Measurements from ENCODE around the gene RDH13. TPM values are rescaled to one million over a fixed set of nuclear protein-coding genes. Genes with fewer than 3 reads are reported as not detected.

Gene RDH13
- total RNA-seq, 5 donors from 2014 or later (not counting 1 experiment from before 2014, with no cell fraction given): 12.4 to 35.8 (median 21.6) TPM

- no peaks in the 10 kb centered on the region for H3K9me3 ChIP-seq
- ChIA-PET CTCF (no interaction called here), POLR2A (interaction anchor here in 1 of 2 donors (0.6 kb wide), 1 partner anchor 397 kb away, joined by 4 read pairs; no protein-coding TSS in a partner anchor)
- H3K27ac ChIP-seq (ENCODE audit: low read length): no peak overlapping the region
- DNase-seq: no peak
- no peaks in the 10 kb centered on the region for H3K36me3 ChIP-seq (ENCODE audit: control insufficient read depth in 2 of 2, extremely low read depth in 1 of 2, insufficient read depth in 1 of 2, low read length in 1 of 2)
- peak overlapping the region in 1 of 2 donors; percentile 32 for H3K27ac Mint-ChIP-seq
- H3K27me3 Mint-ChIP-seq: peaks cover 38 to 49% of the 10 kb centered on the region in 2 donors
- no peaks in the 10 kb centered on the region for H3K36me3 Mint-ChIP-seq
- peaks cover 23 to 32% (median 24%) of the 10 kb centered on the region in 3 donors for H3K4me1 Mint-ChIP-seq
- H3K27me3 ChIP-seq (replicated peaks in 1 of 2; ENCODE audit: control insufficient read depth in 2 of 2, extremely low read depth in 1 of 2, insufficient read depth in 2 of 2, low read length in 1 of 2): peaks cover 4 to 80% of the 10 kb centered on the region in 2 experiments
- peak overlapping the region; percentile 77 to 79 (median 79) for H3K4me3 Mint-ChIP-seq
- no peaks in the 10 kb centered on the region for H3K9me3 Mint-ChIP-seq
- ATAC-seq (replicated peaks in 1 of 4): no peak
- 92% methylated on average over 11 of the region's 19 CpGs for WGBS (ENCODE audit: insufficient coverage)
- peaks cover 4 to 32% of the 10 kb centered on the region in 2 experiments for H3K4me1 ChIP-seq (ENCODE audit: control insufficient read depth in 1 of 2, extremely low read depth in 1 of 2, insufficient read depth in 2 of 2, low read length in 2 of 2)
- no peak overlapping the region for H3K4me3 ChIP-seq (ENCODE audit: control insufficient read depth in 1 of 2, extremely low read depth in 1 of 2, low read length in 1 of 2)
Observed at GRCh38 chr19:55079400-55080038, 16.6 kb upstream of the RDH13 start.

- Histone ChIP-seq H3K27ac (ENCODE audit: low read length) (no peak overlapping the region), H3K4me3 (ENCODE audit: control insufficient read depth in 1 of 2, extremely low read depth in 1 of 2, low read length in 1 of 2) (no peak overlapping the region), H3K4me1 (ENCODE audit: control insufficient read depth in 1 of 2, extremely low read depth in 1 of 2, insufficient read depth in 2 of 2, low read length in 2 of 2) (peaks cover 4 to 32% of the 10 kb centered on the region in 2 experiments), H3K36me3 (ENCODE audit: control insufficient read depth in 2 of 2, extremely low read depth in 1 of 2, insufficient read depth in 1 of 2, low read length in 1 of 2) (no peaks in the 10 kb centered on the region), H3K9me3 (no peaks in the 10 kb centered on the region), H3K27me3 (replicated peaks in 1 of 2; ENCODE audit: control insufficient read depth in 2 of 2, extremely low read depth in 1 of 2, insufficient read depth in 2 of 2, low read length in 1 of 2) (peaks cover 4 to 77% of the 10 kb centered on the region in 2 experiments)
- no peak overlapping the region for H3K27ac Mint-ChIP-seq
- peaks cover 23 to 30% (median 24%) of the 10 kb centered on the region in 3 donors for H3K4me1 Mint-ChIP-seq
- ATAC-seq (replicated peaks in 1 of 4) (no peak), DNase-seq (no peak)
- POLR2A ChIA-PET: interaction anchor here in 1 of 2 donors (0.6 kb wide), 1 partner anchor 398 kb away, joined by 4 read pairs; no protein-coding TSS in a partner anchor
- CTCF ChIA-PET: no interaction called here
- peak overlapping the region in 2 of 3 donors; percentile 53 to 79 for H3K4me3 Mint-ChIP-seq
- H3K9me3 Mint-ChIP-seq: no peaks in the 10 kb centered on the region
- H3K27me3 Mint-ChIP-seq: peaks cover 34 to 49% of the 10 kb centered on the region in 2 donors
- WGBS (ENCODE audit: insufficient coverage): 93% methylated on average over 4 of the region's 5 CpGs
- no peaks in the 10 kb centered on the region for H3K36me3 Mint-ChIP-seq
Observed at GRCh38 chr19:55078996-55079395, 16.0 kb upstream of the RDH13 start.

GRCh38 chr19:55077106-55077505 is 14.2 kb upstream of the RDH13 start:
- Mint-ChIP-seq H3K9me3 (peaks cover 2 to 4% (median 3%) of the 10 kb centered on the region in 3 donors), H3K27ac (no peak overlapping the region), H3K4me3 (no peak overlapping the region), H3K36me3 (no peaks in the 10 kb centered on the region), H3K27me3 (peaks cover 29 to 47% of the 10 kb centered on the region in 2 donors), H3K4me1 (peaks cover 14 to 21% (median 18%) of the 10 kb centered on the region in 3 donors)
- ATAC-seq (replicated peaks in 1 of 4) (no peak), DNase-seq (no peak)
- peaks cover 2 to 72% of the 10 kb centered on the region in 2 experiments for H3K27me3 ChIP-seq (replicated peaks in 1 of 2; ENCODE audit: control insufficient read depth in 2 of 2, extremely low read depth in 1 of 2, insufficient read depth in 2 of 2, low read length in 1 of 2)
- ChIA-PET CTCF (no interaction called here), POLR2A (no interaction called here)
- no peaks in the 10 kb centered on the region for H3K36me3 ChIP-seq (ENCODE audit: control insufficient read depth in 2 of 2, extremely low read depth in 1 of 2, insufficient read depth in 1 of 2, low read length in 1 of 2)
- H3K27ac ChIP-seq (ENCODE audit: low read length): no peak overlapping the region
- H3K4me1 ChIP-seq (ENCODE audit: control insufficient read depth in 1 of 2, extremely low read depth in 1 of 2, insufficient read depth in 2 of 2, low read length in 2 of 2): peaks cover 4 to 26% of the 10 kb centered on the region in 2 experiments
- WGBS (ENCODE audit: insufficient coverage): no CpG with 5 or more reads among the region's 2 CpGs
- H3K4me3 ChIP-seq (ENCODE audit: control insufficient read depth in 1 of 2, extremely low read depth in 1 of 2, low read length in 1 of 2): no peak overlapping the region
- no peaks in the 10 kb centered on the region for H3K9me3 ChIP-seq

GRCh38 chr19:55076321-55076720 is 13.4 kb upstream of the RDH13 start:
- Mint-ChIP-seq H3K4me3 (no peak overlapping the region), H3K9me3 (peaks cover 2 to 4% (median 3%) of the 10 kb centered on the region in 3 donors), H3K4me1 (peaks cover 12 to 18% (median 14%) of the 10 kb centered on the region in 3 donors), H3K36me3 (no peaks in the 10 kb centered on the region), H3K27ac (no peak overlapping the region), H3K27me3 (peaks cover 35 to 54% of the 10 kb centered on the region in 2 donors)
- ATAC-seq (replicated peaks in 1 of 4) (no peak), DNase-seq (no peak)
- CTCF ChIA-PET: no interaction called here
- 95% methylated on average over 8 of the region's 12 CpGs for WGBS (ENCODE audit: insufficient coverage)
- H3K9me3 ChIP-seq: no peaks in the 10 kb centered on the region
- H3K4me3 ChIP-seq (ENCODE audit: control insufficient read depth in 1 of 2, extremely low read depth in 1 of 2, low read length in 1 of 2): no peak overlapping the region
- H3K27me3 ChIP-seq (replicated peaks in 1 of 2; ENCODE audit: control insufficient read depth in 2 of 2, extremely low read depth in 1 of 2, insufficient read depth in 2 of 2, low read length in 1 of 2): peaks cover 2 to 72% of the 10 kb centered on the region in 2 experiments
- H3K4me1 ChIP-seq (ENCODE audit: control insufficient read depth in 1 of 2, extremely low read depth in 1 of 2, insufficient read depth in 2 of 2, low read length in 2 of 2): peaks cover 4 to 18% of the 10 kb centered on the region in 2 experiments
- H3K36me3 ChIP-seq (ENCODE audit: control insufficient read depth in 2 of 2, extremely low read depth in 1 of 2, insufficient read depth in 1 of 2, low read length in 1 of 2): no peaks in the 10 kb centered on the region
- POLR2A ChIA-PET: no interaction called here
- H3K27ac ChIP-seq (ENCODE audit: low read length): no peak overlapping the region

- no peaks in the 10 kb centered on the region for H3K9me3 ChIP-seq
- no peak within 1 kb of the TSS for H3K27ac ChIP-seq (ENCODE audit: low read length)
- ATAC-seq (replicated peaks in 1 of 4): no peak
- ChIA-PET POLR2A (no interaction called here), CTCF (no interaction called here)
- H3K4me1 ChIP-seq (ENCODE audit: control insufficient read depth in 1 of 2, extremely low read depth in 1 of 2, insufficient read depth in 2 of 2, low read length in 2 of 2): peaks cover under 1 to 10% of the 10 kb centered on the region in 2 experiments
- H3K4me3 ChIP-seq (ENCODE audit: control insufficient read depth in 1 of 2, extremely low read depth in 1 of 2, low read length in 1 of 2): no peak within 1 kb of the TSS
- H3K4me3 Mint-ChIP-seq: no peak within 1 kb of the TSS
- WGBS (ENCODE audit: insufficient coverage): 55% methylated on average over 12 of the region's 18 CpGs
- H3K27me3 Mint-ChIP-seq: peaks cover 35 to 59% of the 10 kb centered on the region in 2 donors
- H3K36me3 ChIP-seq (ENCODE audit: control insufficient read depth in 2 of 2, extremely low read depth in 1 of 2, insufficient read depth in 1 of 2, low read length in 1 of 2): no peaks in the 10 kb centered on the region
- peaks cover 2 to 4% (median 3%) of the 10 kb centered on the region in 3 donors for H3K9me3 Mint-ChIP-seq
- no peak within 1 kb of the TSS for H3K27ac Mint-ChIP-seq
- DNase-seq: no peak
- no peaks in the 10 kb centered on the region for H3K36me3 Mint-ChIP-seq
- peaks cover 7 to 11% (median 8%) of the 10 kb centered on the region in 3 donors for H3K4me1 Mint-ChIP-seq
- peaks cover 0 to 72% of the 10 kb centered on the region in 2 experiments for H3K27me3 ChIP-seq (replicated peaks in 1 of 2; ENCODE audit: control insufficient read depth in 2 of 2, extremely low read depth in 1 of 2, insufficient read depth in 2 of 2, low read length in 1 of 2)
Observed at GRCh38 chr19:55075371-55075998, 12.5 kb upstream of the RDH13 start, which contains the start of gene EPS8L1. EPS8L1 (plus strand) TSS chr19:55075869; CDS start chr19:55076445, 576 bp downstream.

GRCh38 chr19:55071913-55072312 is 9.0 kb upstream of the RDH13 start:
- DNase-seq (no peak), ATAC-seq (replicated peaks in 1 of 4) (no peak)
- no peak overlapping the region for H3K4me3 ChIP-seq (ENCODE audit: control insufficient read depth in 1 of 2, extremely low read depth in 1 of 2, low read length in 1 of 2)
- H3K4me3 Mint-ChIP-seq: no peak overlapping the region
- no peaks in the 10 kb centered on the region for H3K36me3 ChIP-seq (ENCODE audit: control insufficient read depth in 2 of 2, extremely low read depth in 1 of 2, insufficient read depth in 1 of 2, low read length in 1 of 2)
- H3K27me3 Mint-ChIP-seq: peaks cover 47 to 73% of the 10 kb centered on the region in 2 donors
- no peaks in the 10 kb centered on the region for H3K36me3 Mint-ChIP-seq
- CTCF ChIA-PET: no interaction called here
- POLR2A ChIA-PET: no interaction called here
- no peak overlapping the region for H3K27ac ChIP-seq (ENCODE audit: low read length)
- H3K9me3 ChIP-seq: no peaks in the 10 kb centered on the region
- peaks cover 2 to 4% (median 3%) of the 10 kb centered on the region in 3 donors for H3K9me3 Mint-ChIP-seq
- H3K27me3 ChIP-seq (replicated peaks in 1 of 2; ENCODE audit: control insufficient read depth in 2 of 2, extremely low read depth in 1 of 2, insufficient read depth in 2 of 2, low read length in 1 of 2): peaks cover 8 to 78% of the 10 kb centered on the region in 2 experiments
- H3K27ac Mint-ChIP-seq: no peak overlapping the region
- peaks cover 0 to 9% of the 10 kb centered on the region in 2 experiments for H3K4me1 ChIP-seq (ENCODE audit: control insufficient read depth in 1 of 2, extremely low read depth in 1 of 2, insufficient read depth in 2 of 2, low read length in 2 of 2)
- 80% methylated on average over 1 of the region's 8 CpGs for WGBS (ENCODE audit: insufficient coverage)
- peaks cover 9 to 10% (median 10%) of the 10 kb centered on the region in 3 donors for H3K4me1 Mint-ChIP-seq
